RWPE1 (cell line): ENCODE data around the gene HNRNPA1.
"Not testable (repeated sequence)": the region's sequence is repeated elsewhere in the genome, so short reads cannot be mapped to it uniquely, and the experiment has no call there.

ENCODE experiments used
- CTCF ChIA-PET: fragments of 350-600 bp; sonication (Branson Sonifier 250); formaldehyde crosslinking; extraction: SDS; loops from one replicate; lab custom pipeline; 2021; lab: Yijun Ruan, JAX
- POLR2A ChIA-PET: fragments of 400-600 bp; formaldehyde crosslinking; extraction: SDS; loops from one replicate; lab custom pipeline; 2020; ENCODE audit warnings: antibody characterized with exemption; ENCODE audit not compliant: low non-redundant PET; lab: Yijun Ruan, JAX
- DNase-seq: peaks from one replicate; pipeline ENCODE4 v3.0.0; 2012; ENCODE audit warnings: low spot score
- H3K27ac ChIP-seq: fragments of 450-650 bp; 2 replicates; pipeline ENCODE4 v1.5.1; 2017
- CTCF ChIP-seq: fragments of 450-650 bp; conservative IDR thresholded peaks from 2 replicates; pipeline ENCODE4 v1.5.1; 2017; ENCODE audit warnings: low read depth, mild to moderate bottlenecking

The HNRNPA1 gene

GRCh38 chr12:54279632-54280467 is 676 bp upstream of the HNRNPA1 start, which contains the start of gene CBX5:
Gene CBX5 (minus strand): TSS chr12:54280122. CDS start chr12:54257650, 22,472 bp downstream.
- POLR2A ChIA-PET: interaction anchor here (0.6 to 1.8 kb wide), 7 partner anchors 10 to 223 kb away, joined by 3 to 6 read pairs (median 3); partner anchors contain the start of gene COPZ1
- peak; percentile 100 for DNase-seq
- no peak for TF ChIP-seq CTCF
- CTCF ChIA-PET: no interaction called here
- H3K27ac ChIP-seq: peak within 1 kb of the TSS; percentile 97

GRCh38 chr12:54281261-54281638 is 724 bp downstream of the HNRNPA1 start:
- peak overlapping the region; percentile 97 for H3K27ac ChIP-seq
- CTCF ChIA-PET, POLR2A ChIA-PET, DNase-seq: not testable (repeated sequence)

GRCh38 chr12:54281694-54282093 is 1.2 kb downstream of the HNRNPA1 start:
- POLR2A ChIA-PET, DNase-seq, CTCF ChIA-PET, H3K27ac ChIP-seq: not testable (repeated sequence)

- ChIA-PET CTCF (no interaction called here), POLR2A (no interaction called here)
- DNase-seq: no peak
- TF ChIP-seq CTCF: no peak
- peak overlapping the region; percentile 69 for H3K27ac ChIP-seq
Measured at GRCh38 chr12:54282949-54283593, 2.5 kb downstream of the HNRNPA1 start.

- H3K27ac ChIP-seq, POLR2A ChIA-PET, DNase-seq: not testable (repeated sequence)
- CTCF ChIA-PET: interaction anchor here (0.6 to 0.7 kb wide), 2 partner anchors 110 to 1825 kb away, joined by 3 read pairs; no protein-coding TSS in a partner anchor
Measured at GRCh38 chr12:54284070-54284780, 3.7 kb downstream of the HNRNPA1 start.

GRCh38 chr12:54285150-54286041 is 4.9 kb downstream of the HNRNPA1 start:
- 0 out of 2 replicates have a peak, but pooled peaks have one; percentile 13 for TF ChIP-seq CTCF
- H3K27ac ChIP-seq: peak overlapping the region; percentile 65
- CTCF ChIA-PET: interaction anchor here (1.2 kb wide), 1 partner anchor 40 kb away, joined by 4 read pairs; the partner anchor contains the start of gene COPZ1

More at GRCh38 chr12:54285150-54286041, 4.9 kb downstream of the HNRNPA1 start:
- POLR2A ChIA-PET: interaction anchor here (0.6 kb wide), 1 partner anchor 40 kb away, joined by 3 read pairs; no protein-coding TSS in a partner anchor
- no peak for DNase-seq
